Measurements from ENCODE around the gene NME4. TPM values are rescaled to one million over a fixed set of nuclear protein-coding genes. Genes with fewer than 3 reads are reported as not detected.

The NME4 gene
- polyA plus RNA-seq, 3 donors: 26.7 to 31.4 (median 26.9) TPM

DNA sequence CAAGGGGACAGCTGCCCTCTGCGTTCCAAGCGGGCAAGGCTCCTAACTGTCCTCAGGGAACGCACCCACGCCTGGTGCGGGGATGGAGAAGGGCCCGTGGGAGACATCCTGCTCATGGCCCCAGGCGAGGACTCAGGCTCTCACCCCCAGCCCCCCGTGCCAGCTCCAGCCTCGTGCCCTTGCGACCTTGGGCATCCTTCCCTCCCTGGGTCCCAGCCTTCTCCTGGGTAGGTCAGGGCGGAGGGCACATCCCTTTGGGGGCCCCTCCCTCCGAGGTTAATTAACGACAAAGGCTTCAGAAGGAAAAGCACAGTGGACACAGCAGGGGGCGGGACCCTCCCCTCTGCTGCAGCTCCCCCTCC, 18.2 kb upstream of the NME4 start:
- Histone ChIP-seq H3K4me2 (replicated peaks; ENCODE audit: extremely low read depth, low read length, poor library complexity, severe bottlenecking) (no peak overlapping the region), H3K36me3 (replicated peaks in 1 of 2; ENCODE audit: control insufficient read depth in 1 of 2, insufficient read depth in 2 of 2, low read length in 2 of 2) (peaks cover 37 to 40% of the 10 kb centered on the region in 2 donors), H3K9ac (ENCODE audit: insufficient read depth, low read length, poor library complexity, severe bottlenecking) (no peak overlapping the region), H3K27ac (ENCODE audit: low read depth in 1 of 2, low read length in 2 of 2) (no peak overlapping the region), H3K79me2 (ENCODE audit: insufficient read depth, low read length) (peaks cover 35% of the 10 kb centered on the region), H3K4me1 (ENCODE audit: control insufficient read depth in 1 of 2, insufficient read depth in 2 of 2, low read length in 2 of 2) (peaks cover 27 to 33% of the 10 kb centered on the region in 2 donors), H4K20me1 (ENCODE audit: insufficient read depth, low read length) (peaks cover 32% of the 10 kb centered on the region), H3K9me3 (replicated peaks in 1 of 2; ENCODE audit: control insufficient read depth in 1 of 2, insufficient read depth in 1 of 2, low read length in 2 of 2) (no peaks in the 10 kb centered on the region), H2AFZ (ENCODE audit: insufficient read depth, low read depth, low read length, poor library complexity, severe bottlenecking) (no peak overlapping the region), H3K27me3 (ENCODE audit: control insufficient read depth in 2 of 2, insufficient read depth in 2 of 2, low read length in 2 of 2) (no peaks in the 10 kb centered on the region), H3K4me3 (replicated peaks in 1 of 3; ENCODE audit: low read depth in 2 of 3, low read length in 3 of 3) (no peak overlapping the region)
- intact Hi-C loops (cut with micrococcal nuclease): no loop called here
- H3K27ac Mint-ChIP-seq: no peak overlapping the region
- H3K4me1 Mint-ChIP-seq: peaks cover 26% of the 10 kb centered on the region
- H3K9me3 Mint-ChIP-seq: no peaks in the 10 kb centered on the region
- peaks cover 17 to 36% of the 10 kb centered on the region in 2 donors for H3K36me3 Mint-ChIP-seq
- H3K4me3 Mint-ChIP-seq: no peak overlapping the region
- TF ChIP-seq, protein P1, sequence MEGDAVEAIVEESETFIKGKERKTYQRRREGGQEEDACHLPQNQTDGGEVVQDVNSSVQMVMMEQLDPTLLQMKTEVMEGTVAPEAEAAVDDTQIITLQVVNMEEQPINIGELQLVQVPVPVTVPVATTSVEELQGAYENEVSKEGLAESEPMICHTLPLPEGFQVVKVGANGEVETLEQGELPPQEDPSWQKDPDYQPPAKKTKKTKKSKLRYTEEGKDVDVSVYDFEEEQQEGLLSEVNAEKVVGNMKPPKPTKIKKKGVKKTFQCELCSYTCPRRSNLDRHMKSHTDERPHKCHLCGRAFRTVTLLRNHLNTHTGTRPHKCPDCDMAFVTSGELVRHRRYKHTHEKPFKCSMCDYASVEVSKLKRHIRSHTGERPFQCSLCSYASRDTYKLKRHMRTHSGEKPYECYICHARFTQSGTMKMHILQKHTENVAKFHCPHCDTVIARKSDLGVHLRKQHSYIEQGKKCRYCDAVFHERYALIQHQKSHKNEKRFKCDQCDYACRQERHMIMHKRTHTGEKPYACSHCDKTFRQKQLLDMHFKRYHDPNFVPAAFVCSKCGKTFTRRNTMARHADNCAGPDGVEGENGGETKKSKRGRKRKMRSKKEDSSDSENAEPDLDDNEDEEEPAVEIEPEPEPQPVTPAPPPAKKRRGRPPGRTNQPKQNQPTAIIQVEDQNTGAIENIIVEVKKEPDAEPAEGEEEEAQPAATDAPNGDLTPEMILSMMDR (IDR thresholded peaks at IDR 0.05): no peak
- 99% methylated on average over 11 of the region's 14 CpGs for WGBS (ENCODE audit: insufficient coverage)
- no peak for DNase-seq
- peaks cover 0 to 14% (median 9%) of the 10 kb centered on the region in 3 donors for H3K27me3 Mint-ChIP-seq (ENCODE audit: low read depth in 3 of 3)

DNA sequence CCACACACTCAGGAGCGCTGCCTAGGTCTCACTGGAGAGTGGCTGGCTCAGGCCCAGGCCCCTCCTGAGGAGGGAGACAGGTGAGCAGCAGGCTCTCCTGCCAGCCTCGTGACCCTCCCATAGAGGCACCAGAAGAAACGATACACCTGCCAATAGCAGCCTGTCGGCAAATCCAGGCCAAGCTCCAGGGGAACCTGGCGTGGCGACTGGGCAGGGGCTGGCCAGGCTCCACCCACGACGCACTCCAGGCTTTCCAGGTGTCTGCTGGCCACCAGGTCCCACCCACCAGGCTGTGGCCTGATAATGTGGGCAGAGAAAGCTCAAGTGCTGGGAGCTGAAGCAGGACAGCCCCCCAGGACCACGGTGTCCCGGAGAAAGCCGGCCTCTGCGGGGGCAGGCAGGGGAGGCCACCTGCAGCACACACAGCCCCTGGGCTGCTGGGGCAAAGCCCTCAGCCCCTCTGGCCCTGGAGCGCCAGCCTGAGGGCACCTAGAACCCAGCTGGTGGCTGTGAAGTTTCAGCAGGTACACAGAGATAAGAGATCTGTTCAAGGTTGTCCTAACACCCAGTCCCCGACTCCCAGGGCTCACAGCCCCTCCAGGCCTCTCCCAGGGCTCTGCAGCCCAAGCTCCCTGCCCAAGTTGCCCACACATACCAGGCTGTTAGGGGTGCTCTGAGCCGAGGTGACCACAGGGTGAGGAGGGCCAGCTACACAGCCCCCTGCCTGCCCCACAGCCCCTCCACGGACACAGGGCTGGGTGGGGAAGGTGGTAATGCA, 17.6 kb upstream of the NME4 start:
- peak overlapping the region in 1 of 3 experiments; percentile 4 for H3K4me3 ChIP-seq (replicated peaks in 1 of 3; ENCODE audit: low read depth in 2 of 3, low read length in 3 of 3)
- peaks cover 14 to 31% of the 10 kb centered on the region in 2 donors for H3K36me3 Mint-ChIP-seq
- no peak overlapping the region for H3K4me3 Mint-ChIP-seq
- TF ChIP-seq, protein P1 (IDR thresholded peaks at IDR 0.05): no peak
- no peaks in the 10 kb centered on the region for H3K27me3 ChIP-seq (ENCODE audit: control insufficient read depth in 2 of 2, insufficient read depth in 2 of 2, low read length in 2 of 2)
- H3K4me1 ChIP-seq (ENCODE audit: control insufficient read depth in 1 of 2, insufficient read depth in 2 of 2, low read length in 2 of 2): peaks cover 33 to 39% of the 10 kb centered on the region in 2 donors
- 90% methylated on average over 14 of the region's 16 CpGs for WGBS (ENCODE audit: insufficient coverage)
- H3K36me3 ChIP-seq (replicated peaks in 1 of 2; ENCODE audit: control insufficient read depth in 1 of 2, insufficient read depth in 2 of 2, low read length in 2 of 2): peaks cover 31 to 35% of the 10 kb centered on the region in 2 donors
- no peaks in the 10 kb centered on the region for H3K9me3 ChIP-seq (replicated peaks in 1 of 2; ENCODE audit: control insufficient read depth in 1 of 2, insufficient read depth in 1 of 2, low read length in 2 of 2)
- H3K9ac ChIP-seq (ENCODE audit: insufficient read depth, low read length, poor library complexity, severe bottlenecking): no peak overlapping the region
- peaks cover 32% of the 10 kb centered on the region for H4K20me1 ChIP-seq (ENCODE audit: insufficient read depth, low read length)
- intact Hi-C loops (cut with micrococcal nuclease): no loop called here
- no peak overlapping the region for H3K4me2 ChIP-seq (replicated peaks; ENCODE audit: extremely low read depth, low read length, poor library complexity, severe bottlenecking)
- no peak for DNase-seq
- H3K27me3 Mint-ChIP-seq (ENCODE audit: low read depth in 3 of 3): peaks cover 0 to 14% (median 9%) of the 10 kb centered on the region in 3 donors
- H3K79me2 ChIP-seq (ENCODE audit: insufficient read depth, low read length): peaks cover 35% of the 10 kb centered on the region
- H3K27ac ChIP-seq (ENCODE audit: low read depth in 1 of 2, low read length in 2 of 2): no peak overlapping the region
- no peaks in the 10 kb centered on the region for H3K9me3 Mint-ChIP-seq
- no peak overlapping the region for H3K27ac Mint-ChIP-seq
- peaks cover 32% of the 10 kb centered on the region for H3K4me1 Mint-ChIP-seq
- no peak overlapping the region for H2AFZ ChIP-seq (ENCODE audit: insufficient read depth, low read depth, low read length, poor library complexity, severe bottlenecking)

All from CD14-positive monocyte (primary cell).